ENCODE data around the gene PDLIM4. TPM values are rescaled to one million over a fixed set of nuclear protein-coding genes. Genes with fewer than 3 reads are reported as not detected.
A peak's percentile ranks its signal among the peaks of the same experiment; 100 is the strongest.

The PDLIM4 gene
- total RNA-seq, 1 experiment from 2014 or later, result 47.2 TPM

DNA sequence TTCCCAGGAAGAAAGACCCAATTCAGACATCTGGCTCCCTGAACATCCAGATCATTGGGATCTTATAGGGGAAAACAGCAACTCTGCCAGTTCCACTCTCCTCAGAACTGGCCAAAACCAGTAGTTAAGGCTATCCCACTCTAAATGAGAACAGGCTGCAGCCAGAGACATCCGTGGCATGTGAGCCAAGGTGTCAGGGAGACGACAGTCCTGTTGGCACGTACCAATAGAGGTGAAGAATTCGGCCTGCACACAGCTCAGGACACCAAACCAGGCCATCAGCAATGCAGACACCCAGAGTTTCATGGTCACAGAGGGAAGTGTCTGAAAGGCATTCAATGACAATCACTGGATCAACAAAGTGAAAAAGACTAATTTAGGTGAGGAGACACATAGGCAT, 39.2 kb upstream of the PDLIM4 start:
- Histone ChIP-seq H3K9me3 (ENCODE audit: insufficient read depth, low read depth) (no peaks in the 10 kb centered on the region), H3K36me3 (ENCODE audit: low read depth) (no peaks in the 10 kb centered on the region), H3K79me2 (ENCODE audit: low read depth) (no peaks in the 10 kb centered on the region), H3K4me1 (replicated peaks; ENCODE audit: insufficient read depth) (no peaks in the 10 kb centered on the region), H3K9me2 (ENCODE audit: insufficient read depth) (no peaks in the 10 kb centered on the region), H4K20me1 (ENCODE audit: insufficient read depth) (no peaks in the 10 kb centered on the region), H3K4me3 (no peak overlapping the region), H3K4me2 (no peak overlapping the region), H3F3A (ENCODE audit: insufficient read depth, low read depth) (no peaks in the 10 kb centered on the region), H3K27ac (no peak overlapping the region), H2AFZ (no peak overlapping the region), H3K27me3 (ENCODE audit: insufficient read depth, low read depth) (no peaks in the 10 kb centered on the region)
- peak in 1 of 2 experiments; percentile 9 for DNase-seq
- no TSS peak for BruUV-seq (replicated peaks)
- ChIA-PET CTCF (no interaction called here), POLR2A (ENCODE audit: unreplicated experiment) (no interaction called here)
- TF ChIP-seq, protein P1, sequence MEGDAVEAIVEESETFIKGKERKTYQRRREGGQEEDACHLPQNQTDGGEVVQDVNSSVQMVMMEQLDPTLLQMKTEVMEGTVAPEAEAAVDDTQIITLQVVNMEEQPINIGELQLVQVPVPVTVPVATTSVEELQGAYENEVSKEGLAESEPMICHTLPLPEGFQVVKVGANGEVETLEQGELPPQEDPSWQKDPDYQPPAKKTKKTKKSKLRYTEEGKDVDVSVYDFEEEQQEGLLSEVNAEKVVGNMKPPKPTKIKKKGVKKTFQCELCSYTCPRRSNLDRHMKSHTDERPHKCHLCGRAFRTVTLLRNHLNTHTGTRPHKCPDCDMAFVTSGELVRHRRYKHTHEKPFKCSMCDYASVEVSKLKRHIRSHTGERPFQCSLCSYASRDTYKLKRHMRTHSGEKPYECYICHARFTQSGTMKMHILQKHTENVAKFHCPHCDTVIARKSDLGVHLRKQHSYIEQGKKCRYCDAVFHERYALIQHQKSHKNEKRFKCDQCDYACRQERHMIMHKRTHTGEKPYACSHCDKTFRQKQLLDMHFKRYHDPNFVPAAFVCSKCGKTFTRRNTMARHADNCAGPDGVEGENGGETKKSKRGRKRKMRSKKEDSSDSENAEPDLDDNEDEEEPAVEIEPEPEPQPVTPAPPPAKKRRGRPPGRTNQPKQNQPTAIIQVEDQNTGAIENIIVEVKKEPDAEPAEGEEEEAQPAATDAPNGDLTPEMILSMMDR (conservative IDR thresholded peaks at IDR 0.05), result no peak
- no peak for TF ChIP-seq EZH2 (IDR thresholded peaks at IDR 0.05; ENCODE audit: low read depth)
- intact Hi-C loops (cut with micrococcal nuclease; ENCODE audit: unreplicated experiment), result no loop called here

- no TSS peak for BruUV-seq (replicated peaks)
- intact Hi-C loops (cut with micrococcal nuclease; ENCODE audit: unreplicated experiment), result no loop called here
- no peaks in the 10 kb centered on the region for H3K4me1 ChIP-seq (replicated peaks; ENCODE audit: insufficient read depth)
- DNase-seq, result no peak
- no peaks in the 10 kb centered on the region for H3K9me2 ChIP-seq (ENCODE audit: insufficient read depth)
- H3K4me3 ChIP-seq, result no peak overlapping the region
- H2AFZ ChIP-seq, result no peak overlapping the region
- POLR2A ChIA-PET (ENCODE audit: unreplicated experiment), result no interaction called here
- no peak overlapping the region for H3K27ac ChIP-seq
- no peaks in the 10 kb centered on the region for H4K20me1 ChIP-seq (ENCODE audit: insufficient read depth)
- CTCF ChIA-PET, result no interaction called here
- H3K9me3 ChIP-seq (ENCODE audit: insufficient read depth, low read depth), result no peaks in the 10 kb centered on the region
- TF ChIP-seq EZH2 (IDR thresholded peaks at IDR 0.05; ENCODE audit: low read depth), result no peak
- TF ChIP-seq, protein P1 (conservative IDR thresholded peaks at IDR 0.05), result no peak
- no peaks in the 10 kb centered on the region for H3K79me2 ChIP-seq (ENCODE audit: low read depth)
- no peaks in the 10 kb centered on the region for H3K27me3 ChIP-seq (ENCODE audit: insufficient read depth, low read depth)
- H3F3A ChIP-seq (ENCODE audit: insufficient read depth, low read depth), result no peaks in the 10 kb centered on the region
- no peaks in the 10 kb centered on the region for H3K36me3 ChIP-seq (ENCODE audit: low read depth)
- H3K4me2 ChIP-seq, result no peak overlapping the region
Observed at GRCh38 chr5:132219289-132219970, 38.1 kb upstream of the PDLIM4 start.

DNA sequence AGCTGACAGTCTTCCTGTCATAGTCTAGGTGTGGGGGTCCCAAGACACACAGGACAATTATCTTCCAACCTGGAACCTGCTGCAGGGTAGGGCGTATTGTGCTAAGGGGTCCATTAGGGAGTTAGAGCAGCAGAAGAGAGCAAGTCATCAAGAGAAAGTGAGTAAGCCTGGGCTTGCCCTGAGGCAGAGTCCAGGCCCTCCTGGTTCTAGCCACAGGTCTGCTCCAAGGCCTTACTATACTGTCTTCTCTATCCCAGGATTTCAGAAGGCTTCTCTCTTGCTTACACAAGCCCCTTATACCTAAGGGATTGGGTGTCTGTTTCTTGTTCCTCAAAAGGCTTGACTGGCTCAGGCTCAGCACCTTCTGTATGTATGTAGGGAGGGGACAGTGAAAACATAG, 37.5 kb upstream of the PDLIM4 start:
- no peak overlapping the region for H3K27ac ChIP-seq
- no peak overlapping the region for H3K4me3 ChIP-seq
- H3K9me2 ChIP-seq (ENCODE audit: insufficient read depth), result no peaks in the 10 kb centered on the region
- no peak overlapping the region for H2AFZ ChIP-seq
- POLR2A ChIA-PET (ENCODE audit: unreplicated experiment), result no interaction called here
- intact Hi-C loops (cut with micrococcal nuclease; ENCODE audit: unreplicated experiment), result no loop called here
- H3K4me1 ChIP-seq (replicated peaks; ENCODE audit: insufficient read depth), result no peaks in the 10 kb centered on the region
- no peaks in the 10 kb centered on the region for H3F3A ChIP-seq (ENCODE audit: insufficient read depth, low read depth)
- BruUV-seq (replicated peaks), result no TSS peak
- H4K20me1 ChIP-seq (ENCODE audit: insufficient read depth), result no peaks in the 10 kb centered on the region
- CTCF ChIA-PET, result no interaction called here
- no peak for DNase-seq
- H3K4me2 ChIP-seq, result no peak overlapping the region
- no peaks in the 10 kb centered on the region for H3K9me3 ChIP-seq (ENCODE audit: insufficient read depth, low read depth)
- no peaks in the 10 kb centered on the region for H3K36me3 ChIP-seq (ENCODE audit: low read depth)
- H3K79me2 ChIP-seq (ENCODE audit: low read depth), result no peaks in the 10 kb centered on the region
- TF ChIP-seq EZH2 (IDR thresholded peaks at IDR 0.05; ENCODE audit: low read depth), result no peak
- TF ChIP-seq, protein P1 (conservative IDR thresholded peaks at IDR 0.05), result no peak
- no peaks in the 10 kb centered on the region for H3K27me3 ChIP-seq (ENCODE audit: insufficient read depth, low read depth)
